HL-60/S4 (cell line): ENCODE measurements around the gene GABRR3.

ENCODE experiments used
- in situ Hi-C: fragments of 300-500 bp; cut with MboI; formaldehyde crosslinking; loops from 2 replicates; pipeline ENCODE4 v1.14.3; 2022; ENCODE audit warnings: low sequenced_read_pairs

The GABRR3 gene

DNA sequence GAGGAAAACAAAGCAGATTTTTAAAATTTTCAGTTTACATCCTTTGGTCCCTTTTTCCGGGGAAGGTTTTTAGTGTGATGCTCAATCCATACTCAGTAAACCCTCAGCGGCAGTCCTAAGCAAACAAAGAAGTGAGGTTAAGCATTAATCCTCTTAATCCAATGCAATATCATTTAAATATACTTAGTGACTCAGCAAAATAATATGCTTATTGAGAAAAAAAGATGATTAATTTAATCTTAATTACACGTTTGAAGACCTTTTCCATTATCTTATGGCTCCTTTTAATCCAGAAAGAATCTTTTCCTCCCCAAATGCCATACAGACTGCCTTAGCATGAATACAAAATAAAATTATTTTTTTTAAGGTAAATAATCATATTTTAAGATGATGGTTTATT lies at the start of gene GABRR3:
Gene GABRR3 (minus strand): TSS at position 108 of the 400 bp plus-strand sequence. CDS start 328 bp downstream, outside the sequence.
- in situ Hi-C loops, result loop anchor here (25.0 kb wide), 1 partner anchor 777 kb away; no protein-coding TSS in a partner anchor

DNA sequence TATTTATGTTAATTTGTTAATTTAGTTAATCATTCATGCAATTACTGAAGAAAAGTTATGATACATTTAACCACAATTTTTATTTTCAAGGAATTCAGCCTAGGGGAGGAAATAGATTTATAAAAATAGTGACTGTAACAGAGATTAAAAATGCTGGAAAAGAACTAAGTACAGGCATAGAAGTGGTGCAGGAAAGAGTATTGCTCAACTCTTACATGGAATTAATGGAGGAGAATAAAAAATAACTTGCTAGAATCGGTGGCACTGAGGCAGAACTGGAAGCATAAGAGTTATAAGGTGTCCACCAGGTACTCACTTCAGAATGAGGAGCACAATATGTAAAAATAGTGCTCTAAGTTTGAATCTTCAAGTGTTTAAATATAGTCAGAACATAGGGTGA lies 38.4 kb upstream of the GABRR3 start:
- in situ Hi-C loops, result no loop called here

DNA sequence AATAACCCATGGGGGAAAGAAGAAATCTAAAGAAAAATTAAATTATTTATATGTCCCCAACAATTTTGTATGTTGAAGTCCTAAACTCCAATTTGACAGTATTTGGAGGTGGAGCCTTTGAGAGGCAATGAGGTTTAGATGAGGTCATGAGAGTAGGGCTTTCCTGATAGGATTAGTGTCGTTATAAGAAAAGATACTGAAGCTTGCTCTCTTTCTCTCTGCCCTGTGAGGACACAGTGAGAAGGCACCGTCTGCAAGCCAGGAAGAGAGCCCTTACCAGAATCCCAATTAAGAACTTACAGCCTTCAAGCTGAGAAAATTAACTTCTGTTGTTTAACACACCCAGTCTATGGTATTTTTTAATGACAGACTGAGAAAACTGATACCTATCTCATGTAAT lies 35.7 kb upstream of the GABRR3 start:
- in situ Hi-C loops, result no loop called here

DNA sequence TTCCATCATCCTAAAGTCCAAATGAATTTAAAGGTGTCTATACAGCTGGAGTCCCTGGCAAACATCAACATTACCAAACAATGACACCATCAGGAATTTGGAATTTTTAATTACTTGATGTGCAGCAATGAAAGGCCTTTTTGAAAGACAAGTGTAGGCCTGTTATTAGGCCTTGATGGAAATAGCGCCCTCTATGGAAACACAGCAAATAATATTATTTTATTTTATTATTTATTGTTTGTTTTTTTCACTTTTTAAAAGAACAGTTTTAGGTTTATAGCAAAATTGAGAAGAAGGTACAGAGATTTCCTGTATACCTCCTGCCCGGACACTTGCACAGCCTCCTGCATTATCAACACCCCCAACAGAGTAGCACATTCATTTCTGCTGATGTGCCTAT lies 33.7 kb upstream of the GABRR3 start:
- in situ Hi-C loops, result no loop called here

DNA sequence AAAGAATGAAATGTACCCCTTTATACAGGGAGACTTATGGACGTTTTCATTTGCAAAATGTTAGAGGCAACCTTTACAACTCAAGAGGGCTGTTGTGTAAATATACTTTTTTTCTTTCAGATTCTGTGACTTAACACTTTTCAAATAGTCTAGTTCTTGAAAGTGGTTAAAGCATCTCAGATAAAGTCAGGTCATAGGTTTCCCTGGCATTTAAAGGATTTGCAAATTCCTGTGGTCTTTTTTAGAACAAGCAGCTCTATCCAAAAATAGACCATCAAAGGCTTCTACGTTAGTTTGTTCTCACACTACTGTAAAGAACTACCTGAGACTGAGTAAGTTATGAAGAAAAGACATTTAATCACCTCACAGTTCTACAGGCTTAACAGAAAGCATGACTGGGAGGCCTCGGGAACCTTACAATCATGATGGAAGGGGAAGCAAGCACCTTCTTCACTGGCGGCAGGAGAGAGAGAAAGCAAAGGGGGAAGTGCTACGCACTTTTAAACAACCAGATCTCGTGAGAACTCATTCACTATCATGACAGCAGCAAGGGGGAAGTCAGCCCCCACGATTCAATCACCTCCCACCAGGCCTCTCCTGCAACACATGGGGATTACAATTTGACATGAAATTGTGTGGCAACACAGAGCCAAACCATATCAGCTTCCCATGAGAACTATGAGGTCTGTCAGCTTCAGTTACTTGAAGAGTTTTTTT lies 23.3 kb upstream of the GABRR3 start:
- in situ Hi-C loops, result no loop called here

DNA sequence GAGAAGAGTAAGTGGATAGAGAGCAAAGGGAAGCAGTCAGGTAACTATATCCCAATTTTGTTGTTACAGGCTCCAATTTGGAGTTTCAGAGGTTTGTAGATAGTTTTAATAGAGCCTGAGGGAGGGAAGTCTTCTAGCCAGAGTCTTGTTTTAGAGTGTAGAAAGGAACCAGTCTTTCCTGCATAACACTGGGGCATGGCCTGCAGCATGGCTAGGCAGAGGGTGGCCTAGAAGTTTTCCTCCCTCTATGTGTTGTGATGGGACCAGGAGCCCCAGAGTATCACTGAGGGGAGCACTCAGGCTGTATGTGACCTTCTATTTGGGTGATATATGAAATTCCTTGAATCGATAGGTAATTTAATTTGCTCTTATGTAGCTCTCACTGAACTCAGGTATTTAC lies 22.5 kb upstream of the GABRR3 start:
- in situ Hi-C loops, result no loop called here

DNA sequence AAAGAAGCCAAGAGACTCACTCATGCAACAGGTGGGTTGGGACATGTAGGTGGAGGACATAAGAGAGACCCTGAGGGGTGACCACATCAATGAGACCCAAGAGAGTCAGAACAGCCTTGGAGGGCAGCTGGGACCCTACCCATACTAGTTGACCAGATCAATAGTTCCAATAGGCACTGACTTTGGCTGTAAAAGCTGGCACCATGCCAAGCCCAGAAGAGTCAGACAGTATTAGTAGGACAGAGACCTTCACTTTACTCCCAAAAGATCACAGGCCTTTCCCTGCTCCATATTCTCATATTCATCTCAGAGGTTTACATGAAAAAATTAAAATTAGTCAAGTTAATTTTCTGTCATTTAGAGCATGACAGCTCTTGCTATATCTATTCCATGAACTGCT lies 20.9 kb upstream of the GABRR3 start:
- in situ Hi-C loops, result no loop called here

DNA sequence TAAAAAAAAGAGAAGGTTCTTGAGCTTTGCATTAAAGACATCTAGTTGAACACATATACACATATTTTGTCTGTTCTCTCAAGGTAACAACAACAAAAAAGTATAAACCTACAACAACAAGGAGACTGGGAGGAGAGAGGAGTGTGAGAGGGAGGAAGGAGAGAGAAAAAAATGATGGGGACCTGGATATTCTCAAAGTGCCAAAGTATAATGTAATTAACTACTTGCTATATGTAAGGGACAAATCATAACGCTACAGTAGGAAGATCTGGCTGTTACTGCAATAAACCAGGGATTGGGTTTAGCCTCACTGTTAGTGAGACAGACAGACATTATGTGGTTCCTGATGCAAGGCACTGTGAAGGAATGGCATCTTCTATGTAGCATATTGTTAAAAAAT lies 14.2 kb upstream of the GABRR3 start:
- in situ Hi-C loops, result loop anchor here (25.0 kb wide), 1 partner anchor 763 kb away; no protein-coding TSS in a partner anchor

DNA sequence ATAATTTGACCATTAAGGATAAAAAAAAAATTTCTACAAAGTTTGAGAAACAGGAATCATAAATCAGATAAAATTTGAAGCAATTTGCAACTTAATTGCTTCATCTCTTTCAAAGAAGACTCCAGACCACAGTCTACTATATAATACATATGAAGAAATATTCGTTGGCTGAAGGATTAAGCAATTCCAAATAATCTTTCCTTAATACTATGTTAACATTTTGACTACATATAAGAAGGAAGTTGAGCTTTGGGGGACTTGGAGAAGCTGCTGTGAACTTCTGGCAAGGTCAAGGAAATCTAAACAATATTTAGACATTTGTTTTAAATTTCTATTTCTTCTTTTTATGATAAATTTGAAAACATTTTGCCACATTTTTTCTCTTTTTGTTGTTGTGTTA lies 13.5 kb upstream of the GABRR3 start:
- in situ Hi-C loops, result loop anchor here (25.0 kb wide), 1 partner anchor 764 kb away; no protein-coding TSS in a partner anchor

DNA sequence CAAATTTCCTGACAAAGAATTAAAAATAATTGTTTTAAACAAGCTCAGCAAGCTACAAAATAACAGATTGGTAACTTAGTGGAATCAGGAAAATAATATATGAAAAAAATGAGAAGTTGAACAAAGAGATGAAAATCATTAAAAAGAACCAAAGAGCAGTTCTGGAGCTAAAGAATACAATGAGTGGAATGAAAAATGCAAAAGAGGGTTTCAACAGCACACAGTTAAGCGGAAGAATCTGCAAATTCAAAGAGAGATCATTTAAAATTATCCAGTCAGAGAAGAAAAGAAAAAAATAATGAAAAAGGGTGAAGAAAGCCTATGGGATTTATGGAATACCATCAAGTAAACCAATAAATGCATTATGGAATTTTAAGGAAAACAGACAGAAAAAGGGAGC lies 6.2 kb upstream of the GABRR3 start:
- in situ Hi-C loops, result loop anchor here (5.0 to 25.0 kb wide), 2 partner anchors 286 to 771 kb away; no protein-coding TSS in a partner anchor

DNA sequence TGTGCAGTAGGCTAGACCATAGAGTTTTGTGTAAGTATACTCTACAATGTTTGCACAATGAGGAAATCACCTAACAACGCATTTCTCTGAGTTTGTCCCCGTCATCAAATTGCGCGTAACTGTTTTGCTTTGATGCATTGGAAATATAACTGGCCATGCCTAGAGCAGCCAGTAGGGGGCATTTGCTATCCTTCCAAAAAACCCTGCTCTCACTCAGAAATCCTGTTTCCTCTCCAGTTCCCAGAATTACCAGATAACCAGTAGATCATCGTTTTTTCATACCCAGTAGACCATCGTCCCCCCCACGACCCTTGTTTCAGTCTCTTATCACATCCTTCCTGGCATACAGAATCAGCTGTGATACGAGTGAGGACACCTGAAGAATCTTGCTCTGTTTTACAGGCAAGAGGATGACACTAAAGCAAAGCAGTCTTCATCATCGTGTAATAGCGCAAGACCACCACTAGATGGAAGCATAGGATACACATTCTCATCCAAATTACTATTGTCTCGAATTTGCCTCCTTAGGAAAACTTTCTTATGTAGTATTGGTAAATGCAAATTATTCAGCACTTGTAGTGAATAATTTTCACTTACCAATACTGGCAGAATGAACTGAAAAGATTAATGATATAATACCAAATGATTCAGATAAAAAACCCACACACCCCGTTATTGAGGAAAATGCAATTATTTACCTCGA lies 4.4 kb upstream of the GABRR3 start:
- in situ Hi-C loops, result loop anchor here (5.0 to 25.0 kb wide), 2 partner anchors 288 to 773 kb away; no protein-coding TSS in a partner anchor

DNA sequence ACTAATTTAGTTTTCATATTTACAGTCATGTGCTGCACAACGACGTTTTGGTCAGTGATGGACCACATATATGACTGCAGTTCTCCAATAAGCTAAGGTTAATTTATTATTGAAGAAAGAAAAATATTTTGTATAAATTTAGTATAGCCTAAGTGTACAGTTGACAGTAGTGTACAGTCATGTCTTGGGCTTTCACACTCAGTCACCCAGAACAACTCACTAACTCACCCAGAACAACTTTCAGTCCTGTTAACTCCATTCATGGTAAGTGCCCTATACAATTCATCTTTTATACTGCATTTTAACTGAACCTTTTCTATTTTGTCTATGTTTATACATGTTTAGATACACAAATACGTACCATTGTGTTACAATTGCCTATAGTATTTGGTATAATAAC lies 3.8 kb upstream of the GABRR3 start:
- in situ Hi-C loops, result loop anchor here (25.0 kb wide), 1 partner anchor 773 kb away; no protein-coding TSS in a partner anchor

DNA sequence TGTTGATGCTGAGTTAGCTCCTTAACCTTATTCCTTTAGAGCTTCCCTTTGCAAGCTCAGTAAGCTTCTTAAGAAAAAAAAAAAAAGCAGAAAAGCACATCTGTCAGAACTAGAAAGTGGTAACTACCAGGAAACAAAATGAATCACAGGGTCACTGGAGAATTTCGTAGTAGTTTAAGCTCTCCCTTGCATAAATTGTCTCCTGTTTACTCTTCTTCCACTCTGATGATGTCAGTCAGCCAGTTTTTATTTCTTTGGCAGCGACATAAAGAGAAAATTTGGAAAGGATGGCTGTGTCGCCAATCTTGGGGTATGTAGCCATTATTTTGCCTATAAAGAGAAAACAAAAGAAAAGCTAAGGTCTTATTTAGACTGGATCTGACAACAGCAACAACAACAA lies 3.2 kb upstream of the GABRR3 start:
- in situ Hi-C loops, result loop anchor here (25.0 kb wide), 1 partner anchor 774 kb away; no protein-coding TSS in a partner anchor

DNA sequence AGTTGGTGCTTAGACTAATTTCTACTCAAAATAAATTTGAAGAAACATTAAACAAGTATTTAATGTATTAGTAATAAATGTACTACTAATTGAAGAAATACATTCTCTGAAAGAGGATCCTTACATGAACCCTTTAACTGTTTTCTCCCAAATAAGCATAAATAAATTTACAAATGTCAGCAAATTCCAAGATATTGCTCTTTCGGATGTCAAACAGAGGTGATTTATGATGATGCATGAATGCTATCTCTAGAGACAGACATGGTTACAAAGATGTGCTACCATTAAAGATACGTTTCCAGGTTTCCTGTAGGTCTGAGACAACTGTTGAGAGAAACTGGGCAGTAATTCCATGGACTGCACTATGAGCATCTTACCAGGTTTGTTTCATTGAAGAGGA lies 629 bp downstream of the GABRR3 start:
- in situ Hi-C loops, result loop anchor here (25.0 kb wide), 1 partner anchor 778 kb away; no protein-coding TSS in a partner anchor

DNA sequence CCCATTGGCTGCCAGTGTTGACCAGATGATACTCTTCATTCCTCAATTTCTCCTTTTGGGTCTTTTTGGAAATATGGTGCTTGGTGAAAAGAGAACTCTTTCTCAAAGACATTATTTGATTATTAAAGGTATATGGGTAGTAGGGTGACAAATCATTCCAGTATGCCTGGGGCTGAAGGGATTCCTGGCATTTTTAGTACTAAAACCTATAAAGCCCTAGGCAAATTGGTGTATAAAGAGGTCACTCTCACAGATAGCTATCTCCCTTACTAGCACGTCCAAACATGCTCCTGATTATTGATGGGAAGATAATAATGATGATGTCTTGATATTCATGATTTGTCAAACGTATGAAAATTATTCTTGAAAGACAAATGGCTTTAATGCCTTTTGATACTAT lies 1.1 kb downstream of the GABRR3 start:
- in situ Hi-C loops, result loop anchor here (25.0 kb wide), 1 partner anchor 778 kb away; no protein-coding TSS in a partner anchor

DNA sequence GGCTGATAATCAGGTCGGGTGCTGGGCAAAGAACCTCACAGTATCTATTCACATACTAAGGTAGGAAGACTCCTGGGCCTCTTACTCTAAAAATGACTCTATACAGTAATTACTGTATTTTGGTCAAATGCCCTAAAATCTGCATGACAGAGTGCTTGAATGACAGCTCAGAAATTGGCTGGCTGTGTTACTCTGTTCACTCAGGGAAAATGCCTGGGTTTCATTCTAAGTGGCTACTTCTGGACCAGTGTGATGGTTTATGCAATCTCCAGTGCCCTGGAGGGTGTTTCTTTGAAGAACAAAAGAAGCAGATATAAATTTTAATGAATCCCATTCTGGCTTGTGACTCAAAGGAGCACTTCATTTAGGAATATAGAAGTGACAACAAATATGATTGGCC lies 2.2 kb downstream of the GABRR3 start:
- in situ Hi-C loops, result loop anchor here (25.0 kb wide), 1 partner anchor 779 kb away; no protein-coding TSS in a partner anchor

DNA sequence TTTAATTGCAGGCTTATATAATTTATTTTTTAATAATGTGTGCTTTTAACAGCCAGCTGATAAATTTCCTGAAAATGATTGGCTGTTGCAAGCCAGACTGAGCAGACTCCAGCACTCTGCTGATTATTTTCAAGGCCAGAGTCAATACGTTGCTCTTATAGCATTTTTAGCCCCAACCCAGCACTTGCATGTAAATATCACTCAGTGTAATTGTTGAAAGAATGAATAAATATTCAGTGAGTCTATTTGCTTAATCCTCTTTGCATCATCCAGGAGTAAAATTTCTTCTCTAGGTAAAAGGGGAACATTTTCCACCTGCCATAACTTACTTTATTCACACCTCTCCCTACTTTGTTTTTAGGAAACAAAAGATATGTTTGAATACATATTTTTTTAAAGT lies 2.9 kb downstream of the GABRR3 start:
- in situ Hi-C loops, result loop anchor here (25.0 kb wide), 1 partner anchor 780 kb away; no protein-coding TSS in a partner anchor

DNA sequence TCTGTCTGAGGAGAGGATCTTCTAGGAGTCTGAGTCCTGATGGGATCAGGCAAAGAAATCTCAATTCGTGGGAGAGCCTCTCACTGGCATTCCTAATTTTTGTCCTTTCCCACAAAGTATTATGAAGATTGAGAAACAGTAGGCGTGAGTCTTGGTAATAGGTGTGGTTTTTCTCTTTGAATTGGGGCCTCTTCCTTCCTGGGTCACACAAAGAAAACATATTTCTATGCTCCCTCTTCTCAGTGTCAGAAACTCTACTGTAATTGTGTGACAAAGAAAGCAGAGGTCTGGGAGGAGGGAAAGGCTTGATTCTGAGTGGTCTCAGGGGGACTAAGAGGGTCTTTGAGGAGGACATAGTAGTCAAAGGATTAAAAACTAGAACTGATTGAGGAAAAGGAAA lies 6.0 kb downstream of the GABRR3 start:
- in situ Hi-C loops, result loop anchor here (10.0 to 25.0 kb wide), 2 partner anchors 234 to 783 kb away; no protein-coding TSS in a partner anchor

DNA sequence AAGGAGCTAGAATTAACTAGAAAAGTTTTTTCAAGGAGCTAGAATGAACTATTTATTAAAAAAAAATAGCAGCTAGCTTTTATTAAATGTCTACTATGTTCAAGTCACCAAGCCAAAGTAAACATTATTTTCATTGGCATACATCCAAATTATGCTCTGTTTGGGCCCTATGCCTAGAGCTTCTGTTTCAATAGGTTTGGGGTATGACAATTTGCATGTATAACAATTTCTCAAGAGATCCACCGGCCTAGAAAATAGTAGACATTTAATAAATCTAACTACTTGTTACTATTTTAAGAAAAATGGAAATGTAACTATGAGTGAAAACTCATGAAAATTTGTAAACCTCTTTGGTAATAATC lies 8.0 kb downstream of the GABRR3 start:
- in situ Hi-C loops, result loop anchor here (10.0 to 25.0 kb wide), 2 partner anchors 232 to 785 kb away; no protein-coding TSS in a partner anchor

DNA sequence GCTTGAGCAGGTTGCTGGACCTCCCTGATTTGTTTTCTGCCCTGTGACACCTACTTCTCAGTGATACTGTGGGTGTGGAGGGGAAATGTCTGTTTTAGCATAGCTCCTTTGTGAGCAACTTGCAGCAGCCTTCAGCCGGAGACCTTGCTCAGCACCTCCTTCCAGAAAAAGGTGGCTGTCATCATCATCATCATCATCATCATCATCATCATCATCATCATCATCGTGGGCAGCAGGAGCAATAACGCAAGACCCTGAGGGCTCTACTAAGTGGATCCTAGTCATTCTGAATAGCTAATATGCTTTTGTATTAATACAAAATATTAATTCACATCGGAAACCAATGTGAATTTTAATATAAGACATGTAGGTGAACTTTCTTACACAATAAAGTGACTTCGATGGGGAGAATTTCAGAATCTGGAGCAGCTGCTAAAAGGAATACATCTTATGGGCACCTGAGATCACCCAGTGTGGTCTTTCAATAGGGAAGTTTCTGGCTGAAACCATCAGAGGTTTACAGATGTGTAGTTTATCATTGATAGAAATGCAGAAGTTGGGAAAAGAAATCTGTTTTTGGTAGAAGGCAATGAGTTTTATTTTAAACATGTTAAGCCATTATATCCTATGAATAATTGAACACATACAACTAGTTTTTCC lies 8.6 kb downstream of the GABRR3 start:
- in situ Hi-C loops, result loop anchor here (10.0 to 25.0 kb wide), 2 partner anchors 232 to 786 kb away; no protein-coding TSS in a partner anchor

DNA sequence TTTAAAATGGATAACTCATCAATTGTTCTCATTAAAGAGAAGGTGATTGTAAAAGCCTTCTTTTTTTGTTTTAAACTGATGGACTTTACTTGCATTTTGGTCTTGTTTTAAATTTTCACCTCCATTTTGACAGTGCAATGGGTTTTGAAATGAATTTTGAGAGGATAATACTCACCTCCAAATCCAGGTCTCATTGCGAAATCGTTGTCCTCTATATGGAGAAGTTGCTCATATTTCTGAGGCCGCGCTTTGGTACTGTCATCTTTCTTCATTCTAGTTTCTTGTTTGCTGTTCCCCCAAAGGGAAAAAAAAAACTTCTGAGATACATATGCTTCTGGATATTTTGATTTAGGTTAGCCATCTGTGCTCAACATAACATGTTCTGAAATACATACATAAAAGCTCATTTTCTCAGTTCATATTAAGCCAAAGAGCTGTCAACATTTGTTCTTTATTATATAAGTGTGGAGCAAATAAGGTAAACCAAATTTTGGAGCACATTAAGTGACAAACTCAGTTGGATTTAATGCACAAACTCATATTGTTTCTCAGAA lies 9.6 kb downstream of the GABRR3 start:
- in situ Hi-C loops, result loop anchor here (10.0 to 25.0 kb wide), 2 partner anchors 231 to 787 kb away; no protein-coding TSS in a partner anchor
